SJCRH30 (cell line): ENCODE results near the gene F11. TPM values are rescaled to one million over a fixed set of nuclear protein-coding genes. Genes with fewer than 3 reads are reported as not detected.

Source experiments
- DNase-seq, 2 experiments: peaks; one replicate each; pipeline ENCODE4 v3.0.0-alpha.2; 2015 to 2020
- H3K27ac ChIP-seq: fragments of 250-450 bp; sonication (Bioruptor Pico); 2 replicates; pipeline ENCODE4 v1.5.1; 2020; ENCODE audit warnings: mild to moderate bottlenecking, moderate library complexity
- H3K27me3 ChIP-seq: fragments of 250-450 bp; sonication (Bioruptor Pico); 2 replicates; pipeline ENCODE4 v1.5.1; 2020; ENCODE audit warnings: mild to moderate bottlenecking, moderate library complexity
- H3K36me3 ChIP-seq: fragments of 250-450 bp; sonication (Bioruptor Pico); 2 replicates; pipeline ENCODE4 v1.5.1; 2020; ENCODE audit warnings: mild to moderate bottlenecking, moderate library complexity
- H3K4me1 ChIP-seq: fragments of 250-450 bp; sonication (Bioruptor Pico); 2 replicates; pipeline ENCODE4 v1.5.1; 2020; ENCODE audit warnings: mild to moderate bottlenecking, moderate library complexity
- H3K4me3 ChIP-seq: fragments of 250-450 bp; sonication (Bioruptor Pico); 2 replicates; pipeline ENCODE4 v1.5.1; 2020; ENCODE audit warnings: mild to moderate bottlenecking, moderate library complexity
- H3K9me3 ChIP-seq: fragments of 250-450 bp; sonication (Bioruptor Pico); replicated peaks from 2 replicates; pipeline ENCODE4 v1.5.1; 2020; ENCODE audit warnings: mild to moderate bottlenecking, moderate library complexity
- total RNA-seq: library from RNA; depleted of rRNA; stranded (reverse); fragments of >200 nt; shearing (Covaris generic); gene quantifications from 2 replicates; pipeline ENCODE4 v1.2.3, GENCODE V29; 2014; rRNA removed

F11 gene
- total RNA-seq, result 0.42 and 0.79 TPM in 2 replicates

DNA sequence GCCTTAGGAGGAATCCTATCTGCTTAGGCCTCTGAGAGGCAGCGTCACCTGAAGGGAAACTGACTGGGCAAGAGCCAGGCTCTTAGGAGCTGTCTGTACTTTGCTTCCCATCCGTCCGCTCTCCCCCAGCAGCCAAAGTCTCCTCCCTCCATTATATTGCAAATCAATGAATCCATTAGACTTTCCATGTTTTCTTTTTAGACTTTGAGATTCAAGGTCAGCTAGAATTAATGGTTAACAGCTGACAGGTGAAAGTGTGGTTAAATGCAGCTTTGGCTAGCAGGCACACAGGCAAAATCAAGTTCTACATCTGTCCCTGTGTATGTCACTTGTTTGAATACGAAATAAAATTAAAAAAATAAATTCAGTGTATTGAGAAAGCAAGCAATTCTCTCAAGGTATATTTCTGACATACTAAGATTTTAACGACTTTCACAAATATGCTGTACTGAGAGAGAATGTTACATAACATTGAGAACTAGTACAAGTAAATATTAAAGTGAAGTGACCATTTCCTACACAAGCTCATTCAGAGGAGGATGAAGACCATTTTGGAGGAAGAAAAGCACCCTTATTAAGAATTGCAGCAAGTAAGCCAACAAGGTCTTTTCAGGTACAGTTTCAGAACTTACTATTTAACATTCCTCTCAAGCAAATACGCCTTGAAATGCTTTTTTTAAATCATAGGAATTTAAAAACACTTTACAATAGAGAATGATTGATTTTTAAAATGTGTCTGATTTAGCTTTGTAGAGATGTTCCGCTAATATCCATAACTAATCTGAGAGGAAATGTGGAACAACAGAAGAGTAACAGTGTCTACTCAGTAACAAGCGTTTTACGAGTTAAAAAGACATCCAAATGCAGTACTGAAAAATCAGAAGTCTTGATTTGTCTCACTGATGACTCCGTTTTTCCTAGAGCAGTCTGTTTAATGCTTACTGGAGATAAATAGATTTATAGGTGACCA is at the start of gene F11:
F11 (plus strand) TSS at position 507 of the 970 bp plus-strand sequence. CDS start 948 bp downstream, outside the sequence.
- Histone ChIP-seq H3K4me3 (peak within 1 kb of the TSS; percentile 66), H3K27ac (peak within 1 kb of the TSS; percentile 97), H3K9me3 (no peaks in the 10 kb centered on the region), H3K4me1 (peaks cover 12% of the 10 kb centered on the region), H3K36me3 (no peaks in the 10 kb centered on the region), H3K27me3 (no peaks in the 10 kb centered on the region)
- peak in 1 of 2 experiments; percentile 45 for DNase-seq

DNA sequence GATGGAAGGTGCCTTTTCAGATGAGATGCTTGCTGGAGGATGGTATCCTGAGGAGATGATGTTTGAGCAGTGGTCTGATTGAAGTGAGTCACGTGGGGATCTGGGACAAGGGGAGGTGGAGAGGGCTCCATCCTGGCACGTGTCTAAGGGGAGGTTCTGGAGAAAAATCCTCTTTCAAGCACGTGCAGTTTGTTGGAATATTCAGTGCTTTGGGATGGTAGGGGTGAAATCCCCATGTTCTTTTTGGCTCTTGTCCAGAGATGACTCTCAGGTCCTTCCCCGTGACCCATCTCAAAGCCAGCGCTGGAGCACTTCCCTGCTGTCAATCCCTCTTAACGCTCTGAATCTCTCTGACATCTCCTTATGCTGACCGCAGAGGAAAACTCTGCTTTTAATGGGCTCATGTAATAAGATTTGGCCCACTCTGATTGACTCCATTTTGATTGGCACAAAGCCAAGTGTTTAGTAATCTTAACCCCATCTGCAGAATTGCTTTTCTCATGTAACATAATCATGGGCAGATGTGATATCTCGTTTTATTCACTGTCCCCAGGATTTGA is 49.4 kb upstream of the F11 start:
- Histone ChIP-seq H3K4me3 (no peak overlapping the region), H3K9me3 (no peaks in the 10 kb centered on the region), H3K36me3 (no peaks in the 10 kb centered on the region), H3K27me3 (no peaks in the 10 kb centered on the region), H3K27ac (no peak overlapping the region), H3K4me1 (no peaks in the 10 kb centered on the region)
- peak in 1 of 2 experiments; percentile 20 for DNase-seq

DNA sequence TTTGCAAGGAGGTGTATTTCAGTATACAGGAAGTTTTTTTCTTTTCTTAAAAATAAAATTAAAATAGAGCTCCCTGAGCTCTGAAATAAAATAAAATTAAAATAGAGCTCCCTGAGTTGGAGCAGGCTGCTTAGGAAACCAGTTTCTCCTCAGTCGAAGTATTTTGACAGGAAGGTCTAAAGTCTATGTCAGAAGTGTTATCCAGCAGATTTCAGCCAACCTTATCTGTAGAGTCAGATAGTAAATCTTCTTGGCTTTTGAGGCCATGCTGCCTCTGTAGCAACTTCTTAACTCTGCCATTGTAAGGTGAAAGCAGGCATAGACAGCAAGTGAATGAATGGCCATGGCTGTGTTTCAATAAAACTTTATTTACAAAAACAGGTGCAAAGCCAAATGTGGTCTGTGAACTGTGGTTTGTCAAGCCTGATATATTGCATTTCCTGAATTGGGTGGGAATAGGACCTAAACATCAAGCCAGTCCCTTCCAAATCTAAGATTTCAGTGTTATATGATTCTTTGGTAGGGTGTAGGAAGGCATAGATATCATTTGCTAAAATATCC is 48.2 kb upstream of the F11 start:
- no peaks in the 10 kb centered on the region for H3K27me3 ChIP-seq
- no peaks in the 10 kb centered on the region for H3K9me3 ChIP-seq
- no peaks in the 10 kb centered on the region for H3K36me3 ChIP-seq
- no peak overlapping the region for H3K27ac ChIP-seq
- no peaks in the 10 kb centered on the region for H3K4me1 ChIP-seq
- H3K4me3 ChIP-seq, result no peak overlapping the region
- no peak for DNase-seq

DNA sequence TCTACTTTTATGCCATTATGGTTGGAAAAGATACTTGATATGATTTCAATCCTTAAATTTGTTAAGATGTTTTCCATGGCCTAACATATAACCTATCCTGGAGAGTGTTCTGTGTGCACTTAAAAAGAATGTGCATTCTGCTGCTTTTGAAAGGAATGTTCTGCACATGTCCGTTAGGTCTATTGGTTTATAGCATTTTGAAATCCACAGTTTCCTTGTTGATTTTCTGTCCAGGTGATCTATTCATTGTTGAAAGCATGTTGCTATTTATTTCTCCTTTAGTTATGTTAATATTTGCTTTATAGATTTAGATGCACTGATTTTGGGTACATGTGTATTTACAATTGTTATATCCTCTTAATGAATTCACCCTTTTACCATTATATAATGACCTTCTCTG is 44.4 kb upstream of the F11 start:
- H3K4me1 ChIP-seq, result no peaks in the 10 kb centered on the region
- no peak for DNase-seq
- no peaks in the 10 kb centered on the region for H3K36me3 ChIP-seq
- H3K27me3 ChIP-seq, result no peaks in the 10 kb centered on the region
- no peak overlapping the region for H3K4me3 ChIP-seq
- no peak overlapping the region for H3K27ac ChIP-seq
- H3K9me3 ChIP-seq, result no peaks in the 10 kb centered on the region

DNA sequence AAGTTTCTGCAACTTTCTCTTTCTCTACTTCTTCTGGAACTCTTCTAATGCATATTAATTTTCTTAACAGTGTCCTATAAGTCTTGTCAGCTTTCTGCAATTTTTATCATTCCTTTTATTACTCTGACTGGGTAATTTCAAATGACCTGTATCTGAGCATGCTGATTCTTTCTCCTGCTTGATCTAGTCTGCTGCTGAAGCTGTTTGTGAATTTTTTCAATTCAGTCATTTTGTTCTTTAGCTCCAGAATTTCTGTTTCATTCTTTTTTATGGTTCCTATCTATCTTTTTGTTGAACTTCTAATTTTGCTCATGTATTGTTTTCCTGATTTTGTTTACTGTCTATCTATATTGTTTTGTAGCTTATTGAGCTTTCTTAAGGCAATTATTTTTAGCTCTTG is 40.1 kb upstream of the F11 start:
- H3K27me3 ChIP-seq, result no peaks in the 10 kb centered on the region
- H3K4me3 ChIP-seq, result no peak overlapping the region
- H3K9me3 ChIP-seq, result no peaks in the 10 kb centered on the region
- H3K4me1 ChIP-seq, result peaks cover 4% of the 10 kb centered on the region; the same call in 1 of the 2 replicates
- H3K36me3 ChIP-seq, result no peaks in the 10 kb centered on the region
- no peak for DNase-seq
- H3K27ac ChIP-seq, result no peak overlapping the region

DNA sequence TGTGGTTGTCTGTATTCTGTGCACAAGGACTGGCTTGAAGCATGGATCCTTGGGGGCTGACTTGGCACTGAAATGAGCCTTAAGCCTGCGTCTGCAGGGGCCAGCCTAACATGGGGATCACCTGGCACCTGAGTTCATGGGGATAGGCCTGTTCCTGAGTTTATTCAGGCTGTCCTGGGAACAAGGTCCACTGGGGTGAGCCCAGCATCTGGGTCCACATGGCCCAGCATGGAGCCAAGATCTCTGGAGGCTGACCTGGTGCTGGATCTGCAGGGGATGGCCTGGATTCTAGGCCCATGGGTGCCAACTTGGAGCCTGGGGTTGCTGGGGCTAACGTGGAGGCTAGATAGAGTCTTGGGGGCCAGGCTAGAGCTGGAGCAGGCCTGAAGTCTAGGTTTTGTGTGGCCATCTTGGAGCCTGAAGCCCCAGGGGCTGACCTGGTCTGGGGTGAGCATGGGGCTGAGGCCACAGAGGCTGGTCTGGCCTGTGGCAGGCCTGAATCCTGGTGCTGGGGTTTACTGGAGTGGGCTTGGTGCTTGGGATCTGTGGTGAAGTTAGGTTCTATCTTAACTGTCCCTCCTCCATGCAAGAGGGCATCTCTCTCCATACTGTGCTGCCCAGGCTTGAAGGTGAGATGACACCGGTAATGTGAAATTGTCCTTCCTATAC is 39.3 kb upstream of the F11 start:
- Histone ChIP-seq H3K27ac (no peak overlapping the region), H3K4me1 (peaks cover 4% of the 10 kb centered on the region; the same call in 1 of the 2 replicates), H3K36me3 (no peaks in the 10 kb centered on the region), H3K4me3 (no peak overlapping the region), H3K27me3 (no peaks in the 10 kb centered on the region), H3K9me3 (no peaks in the 10 kb centered on the region)
- no peak for DNase-seq

DNA sequence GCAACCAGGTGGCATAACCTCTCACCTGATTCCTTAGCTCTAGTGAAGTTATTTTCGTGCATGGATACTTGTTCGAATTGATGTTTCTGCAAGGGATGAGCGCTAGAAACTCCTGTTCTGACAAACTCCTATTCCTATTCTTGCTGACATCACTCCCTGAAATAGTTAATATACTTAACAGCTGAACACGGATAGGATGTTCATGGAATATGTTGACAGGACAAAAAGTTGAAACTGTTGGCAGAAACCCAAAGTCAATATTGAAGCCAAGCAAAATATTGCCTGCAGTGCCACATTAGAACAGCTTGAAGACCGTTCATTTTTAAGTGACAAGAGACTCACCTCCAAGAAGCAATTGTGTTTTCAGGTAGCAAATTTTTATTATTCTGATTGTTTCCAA is 38.8 kb upstream of the F11 start, which contains the start of gene KLKB1:
KLKB1 (plus strand) TSS at position 287 of the 400 bp plus-strand sequence. CDS start 689 bp downstream, outside the sequence.
- peaks cover 4% of the 10 kb centered on the region; the same call in 1 of the 2 replicates for H3K4me1 ChIP-seq

DNA sequence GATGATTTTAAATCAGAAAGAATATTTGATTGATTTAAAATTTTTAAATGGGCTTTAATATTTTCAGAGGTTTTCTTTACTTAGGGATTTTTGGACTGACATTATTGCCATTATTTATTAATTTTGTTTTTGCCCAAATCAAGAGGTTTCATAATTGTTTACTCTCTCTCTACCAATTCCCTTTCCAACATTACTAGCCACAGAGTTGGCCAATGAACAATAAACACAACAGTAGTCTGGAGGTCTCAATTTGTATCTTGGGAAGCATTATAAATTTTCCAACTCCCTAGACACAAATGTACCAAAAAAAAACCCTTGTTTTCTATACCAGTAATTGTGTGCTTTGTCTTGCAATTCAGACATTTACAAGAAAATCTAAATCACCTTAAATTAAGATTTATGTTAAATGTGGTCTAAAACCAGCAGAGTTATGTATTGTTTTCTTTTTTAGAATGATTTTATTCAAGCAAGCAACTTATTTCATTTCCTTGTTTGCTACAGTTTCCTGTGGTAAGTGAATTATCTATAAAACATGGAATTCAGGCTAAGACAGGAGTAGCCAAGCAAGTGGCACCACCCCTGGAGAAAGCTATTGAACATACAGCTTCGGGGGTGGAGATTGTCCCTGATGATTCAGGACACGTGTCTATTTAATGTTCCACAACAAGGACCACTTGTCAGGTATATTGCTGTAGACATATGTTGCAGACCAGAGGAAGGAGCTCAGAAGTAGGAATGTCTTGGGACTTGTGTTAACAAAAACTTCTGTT is 38.1 kb upstream of the F11 start:
- Histone ChIP-seq H3K27me3 (no peaks in the 10 kb centered on the region), H3K4me1 (peaks cover 4% of the 10 kb centered on the region; the same call in 1 of the 2 replicates), H3K36me3 (no peaks in the 10 kb centered on the region), H3K9me3 (no peaks in the 10 kb centered on the region), H3K27ac (no peak overlapping the region), H3K4me3 (no peak overlapping the region)
- no peak for DNase-seq

More for the DNA sequence above, 38.8 kb upstream of the F11 start, which contains the start of gene KLKB1:
- Histone ChIP-seq H3K9me3 (no peaks in the 10 kb centered on the region), H3K27ac (no peak within 1 kb of the TSS), H3K27me3 (no peaks in the 10 kb centered on the region), H3K4me3 (no peak within 1 kb of the TSS), H3K36me3 (no peaks in the 10 kb centered on the region)
- peak in 1 of 2 experiments; percentile 63 for DNase-seq

DNA sequence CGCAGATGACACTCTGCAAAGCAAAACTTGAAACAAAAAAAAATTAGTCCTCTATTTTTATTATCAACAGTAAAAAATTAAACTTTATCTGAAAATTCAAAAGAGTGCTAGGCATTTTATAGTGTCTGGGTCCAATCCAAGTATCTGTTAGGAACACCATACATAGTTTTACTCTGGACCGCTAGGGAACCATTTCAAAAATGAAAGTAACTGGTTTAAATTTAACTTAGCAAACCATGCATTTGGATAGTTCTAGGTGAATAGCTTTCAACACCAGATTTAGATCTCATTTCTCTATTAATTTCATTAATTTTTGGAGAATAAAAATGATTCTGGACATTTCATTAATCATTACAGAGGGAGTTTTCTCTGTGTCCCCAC is 37.5 kb upstream of the F11 start:
- H3K27me3 ChIP-seq, result no peaks in the 10 kb centered on the region
- peaks cover 4% of the 10 kb centered on the region; the same call in 1 of the 2 replicates for H3K4me1 ChIP-seq
- no peaks in the 10 kb centered on the region for H3K36me3 ChIP-seq
- no peak overlapping the region for H3K4me3 ChIP-seq
- H3K27ac ChIP-seq, result no peak overlapping the region
- DNase-seq, result no peak
- no peaks in the 10 kb centered on the region for H3K9me3 ChIP-seq

DNA sequence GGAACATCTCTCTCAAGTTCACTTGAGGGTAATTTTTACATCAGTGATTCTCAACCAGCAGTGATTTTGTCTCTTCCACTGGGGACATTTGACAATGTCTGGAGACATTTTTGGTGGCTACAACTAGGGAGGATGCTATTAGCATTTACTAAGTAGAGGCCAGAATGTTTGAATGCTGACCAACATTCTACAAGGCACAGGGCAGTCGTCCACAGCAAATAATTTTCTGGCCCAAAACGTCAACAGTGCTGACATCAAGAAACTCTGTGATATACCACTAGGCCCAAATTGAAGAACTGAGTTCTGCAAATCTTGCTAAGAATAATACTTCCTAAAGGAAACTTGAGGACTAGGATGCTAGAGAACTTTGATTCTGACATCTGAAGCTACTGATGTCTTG is 31.6 kb upstream of the F11 start:
- no peak overlapping the region for H3K4me3 ChIP-seq
- H3K27me3 ChIP-seq, result no peaks in the 10 kb centered on the region
- no peak overlapping the region for H3K27ac ChIP-seq
- DNase-seq, result no peak
- no peaks in the 10 kb centered on the region for H3K9me3 ChIP-seq
- H3K4me1 ChIP-seq, result no peaks in the 10 kb centered on the region
- no peaks in the 10 kb centered on the region for H3K36me3 ChIP-seq

DNA sequence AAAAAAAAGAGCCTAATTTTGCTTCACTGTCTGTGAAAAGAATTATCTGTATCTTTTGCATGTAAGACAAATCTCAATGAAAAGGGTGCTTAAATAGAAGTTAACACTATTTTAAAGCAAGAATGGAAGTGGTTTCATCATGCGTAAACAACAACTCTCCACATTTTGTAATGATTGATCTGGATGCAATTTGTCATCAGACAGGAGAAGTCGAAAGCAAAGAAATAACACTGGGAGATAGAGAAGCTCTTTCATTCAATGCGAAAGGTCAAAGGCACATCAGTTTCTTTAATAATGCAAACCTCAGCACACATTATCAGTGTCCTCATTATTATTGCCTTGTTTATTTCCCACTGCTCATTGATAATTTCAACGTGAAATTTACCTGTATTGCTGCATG is 29.9 kb upstream of the F11 start:
- Histone ChIP-seq H3K27ac (no peak overlapping the region), H3K4me1 (no peaks in the 10 kb centered on the region), H3K36me3 (no peaks in the 10 kb centered on the region), H3K27me3 (no peaks in the 10 kb centered on the region), H3K9me3 (no peaks in the 10 kb centered on the region), H3K4me3 (no peak overlapping the region)
- DNase-seq, result no peak

DNA sequence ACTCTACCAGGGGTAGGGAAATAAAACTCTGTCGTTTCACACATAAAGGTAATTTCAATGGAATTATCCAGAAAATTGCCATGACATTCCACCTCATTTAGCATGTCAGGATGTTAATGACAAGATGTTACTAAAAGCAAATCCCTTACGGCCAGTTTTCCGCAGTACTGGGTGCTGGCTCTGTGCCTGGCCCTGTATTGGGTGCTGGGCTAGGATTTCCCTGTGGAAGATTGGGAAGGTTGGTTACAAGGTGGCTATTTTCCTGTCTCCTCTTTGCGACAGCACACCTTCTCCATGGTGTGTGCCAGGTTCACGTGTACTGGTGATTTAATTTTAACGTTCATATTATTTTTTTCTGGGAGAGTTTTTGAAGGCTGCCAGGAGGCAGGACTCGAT is 25.5 kb upstream of the F11 start:
- Histone ChIP-seq H3K9me3 (no peaks in the 10 kb centered on the region), H3K27ac (no peak overlapping the region), H3K4me1 (no peaks in the 10 kb centered on the region), H3K27me3 (no peaks in the 10 kb centered on the region), H3K4me3 (no peak overlapping the region), H3K36me3 (no peaks in the 10 kb centered on the region)
- DNase-seq, result no peak

DNA sequence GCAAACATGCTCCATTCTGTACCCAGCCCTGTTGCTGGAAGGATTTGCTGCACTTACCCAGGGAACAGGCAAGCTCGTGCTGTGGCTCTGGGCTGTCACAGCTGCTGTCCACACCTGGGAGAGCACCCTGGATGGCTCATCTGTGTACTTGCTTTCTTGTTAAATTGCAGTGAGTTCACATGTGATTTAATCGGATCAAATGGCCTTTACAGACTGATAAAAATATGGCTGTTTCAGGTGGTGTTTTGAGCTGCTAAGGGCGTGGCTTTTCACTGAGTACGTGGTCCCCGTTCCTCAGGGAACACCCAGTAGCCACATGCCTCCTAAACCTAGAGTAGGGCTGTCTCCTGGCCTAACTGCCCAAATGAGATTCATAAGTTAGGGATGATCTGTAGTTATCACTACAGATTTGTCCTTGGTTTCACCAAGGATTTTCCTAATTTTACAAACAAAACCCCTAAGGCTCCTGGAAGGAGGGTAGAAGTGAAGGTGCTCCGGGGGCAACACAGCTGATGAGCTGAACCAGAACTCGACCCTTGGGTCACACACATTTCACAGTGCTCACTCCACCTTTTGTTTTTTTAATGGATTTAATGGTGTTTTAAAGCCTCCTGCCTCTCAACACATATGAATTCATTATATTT is 25.0 kb upstream of the F11 start:
- Histone ChIP-seq H3K27ac (no peak overlapping the region), H3K4me1 (no peaks in the 10 kb centered on the region), H3K27me3 (no peaks in the 10 kb centered on the region), H3K9me3 (no peaks in the 10 kb centered on the region), H3K36me3 (no peaks in the 10 kb centered on the region), H3K4me3 (no peak overlapping the region)
- no peak for DNase-seq

DNA sequence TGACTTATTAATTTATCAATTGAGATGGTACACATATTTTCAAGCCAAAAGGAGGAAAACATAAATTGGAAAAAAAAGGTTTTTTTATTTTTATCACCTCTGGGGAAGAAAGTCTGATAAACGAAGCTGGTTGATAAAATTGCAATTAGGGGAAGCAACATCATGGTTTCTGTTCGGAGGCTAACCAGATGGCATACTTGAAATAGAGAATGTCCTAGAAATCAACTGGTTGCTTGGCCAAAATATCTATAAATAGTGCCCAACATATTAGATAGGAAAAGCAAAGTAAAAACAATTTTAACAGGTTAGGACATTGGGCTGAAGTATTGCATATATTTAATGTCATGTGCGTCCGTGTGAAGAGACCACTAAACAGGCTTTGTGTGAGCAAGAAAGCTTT is 24.4 kb upstream of the F11 start:
- Histone ChIP-seq H3K27ac (no peak overlapping the region), H3K9me3 (no peaks in the 10 kb centered on the region), H3K4me1 (no peaks in the 10 kb centered on the region), H3K4me3 (no peak overlapping the region), H3K36me3 (no peaks in the 10 kb centered on the region), H3K27me3 (no peaks in the 10 kb centered on the region)
- no peak for DNase-seq
